ENCODE measurements around the gene CHST11.

CHST11 gene

GRCh38 chr12:104667139-104667538, 210.4 kb downstream of the CHST11 start:
- no peak for TF ChIP-seq CTCF (IDR thresholded peaks at IDR 0.05)

- TF ChIP-seq CTCF (IDR thresholded peaks at IDR 0.05) = no peak
Measured at GRCh38 chr12:104668274-104668718, 211.5 kb downstream of the CHST11 start.

- no peak for TF ChIP-seq CTCF (IDR thresholded peaks at IDR 0.05)
Measured at GRCh38 chr12:104669089-104669721, 212.5 kb downstream of the CHST11 start.

- TF ChIP-seq CTCF (IDR thresholded peaks at IDR 0.05) = no peak
Measured at GRCh38 chr12:104669851-104670337, 213.1 kb downstream of the CHST11 start.

GRCh38 chr12:104670439-104671408, 214.0 kb downstream of the CHST11 start:
- no peak for TF ChIP-seq CTCF (IDR thresholded peaks at IDR 0.05)

- no peak for TF ChIP-seq CTCF (IDR thresholded peaks at IDR 0.05)
Measured at GRCh38 chr12:104671409-104672095, 214.8 kb downstream of the CHST11 start.

- no peak for TF ChIP-seq CTCF (IDR thresholded peaks at IDR 0.05)
Measured at GRCh38 chr12:104672096-104672445, 215.3 kb downstream of the CHST11 start.
